HEK293 (cell line): ENCODE measurements around the gene TSC22D3.

Experiments
- ELK4 ChIP-seq: IDR thresholded peaks from 2 replicates; pipeline ENCODE4 v1.6.1; 2011; ENCODE audit warnings: mild to moderate bottlenecking, low read depth, low read length, borderline replicate concordance
- GLIS1 ChIP-seq: fragments of 450-650 bp; formaldehyde crosslinking; IDR thresholded peaks from 2 replicates; pipeline ENCODE4 v1.5.1; 2016; ENCODE audit warnings: missing biosample characterization, missing genetic modification characterization
- HOXC10 ChIP-seq: sonication (generic); formaldehyde crosslinking; IDR thresholded peaks from 2 replicates; pipeline ENCODE4 v1.8.1; 2023; ENCODE audit warnings: mild to moderate bottlenecking, missing genetic modification reagents
- OSR2 ChIP-seq: fragments of 450-650 bp; formaldehyde crosslinking; IDR thresholded peaks from 2 replicates; pipeline ENCODE4 v1.5.1; 2016; ENCODE audit warnings: missing biosample characterization, missing genetic modification characterization
- SP7 ChIP-seq: fragments of 450-650 bp; formaldehyde crosslinking; IDR thresholded peaks from 2 replicates; pipeline ENCODE4 v1.5.1; 2016; ENCODE audit warnings: missing biosample characterization, missing genetic modification characterization
- ZBTB1 ChIP-seq: fragments of 450-650 bp; formaldehyde crosslinking; IDR thresholded peaks from 2 replicates; pipeline ENCODE4 v1.5.1; 2016; ENCODE audit warnings: missing biosample characterization, missing genetic modification characterization
- ZFP3 ChIP-seq: fragments of 450-650 bp; formaldehyde crosslinking; IDR thresholded peaks from 2 replicates; pipeline ENCODE4 v1.5.1; 2016; ENCODE audit warnings: low read depth, missing biosample characterization, missing genetic modification characterization
- ZNF132 ChIP-seq: fragments of 450-650 bp; formaldehyde crosslinking; IDR thresholded peaks from 2 replicates; pipeline ENCODE4 v1.5.1; 2017; ENCODE audit warnings: missing biosample characterization, missing genetic modification characterization, borderline replicate concordance
- ZNF184 ChIP-seq: fragments of 450-650 bp; IDR thresholded peaks from 2 replicates; pipeline ENCODE4 v1.5.1; 2018; ENCODE audit warnings: missing biosample characterization, mild to moderate bottlenecking, missing genetic modification characterization
- ZNF19 ChIP-seq: fragments of 450-650 bp; formaldehyde crosslinking; IDR thresholded peaks from 2 replicates; pipeline ENCODE4; 2016; ENCODE audit warnings: missing biosample characterization, missing genetic modification characterization, low read depth
- ZNF202 ChIP-seq: fragments of 450-650 bp; formaldehyde crosslinking; IDR thresholded peaks from 2 replicates; pipeline ENCODE4 v1.5.1; 2016; ENCODE audit warnings: missing biosample characterization, missing genetic modification characterization, borderline replicate concordance
- ZNF26 ChIP-seq: fragments of 450-650 bp; formaldehyde crosslinking; IDR thresholded peaks from 2 replicates; pipeline ENCODE4 v1.5.1; 2016; ENCODE audit warnings: missing biosample characterization, missing genetic modification characterization
- ZNF350 ChIP-seq: fragments of 450-650 bp; formaldehyde crosslinking; IDR thresholded peaks from 2 replicates; pipeline ENCODE4 v1.5.0; 2017; ENCODE audit warnings: missing biosample characterization, mild to moderate bottlenecking, missing genetic modification characterization
- ZNF354C ChIP-seq: fragments of 450-650 bp; formaldehyde crosslinking; IDR thresholded peaks from 2 replicates; pipeline ENCODE4 v1.5.1; 2016; ENCODE audit warnings: missing biosample characterization, missing genetic modification characterization, low read depth, borderline replicate concordance
- ZNF391 ChIP-seq: fragments of 450-650 bp; formaldehyde crosslinking; IDR thresholded peaks from 2 replicates; pipeline ENCODE4 v1.5.1; 2016; ENCODE audit warnings: low read depth, missing biosample characterization, missing genetic modification characterization, borderline replicate concordance
- ZNF394 ChIP-seq: fragments of 450-650 bp; formaldehyde crosslinking; IDR thresholded peaks from 2 replicates; pipeline ENCODE4 v1.5.1; 2016; ENCODE audit warnings: missing biosample characterization, missing genetic modification characterization, mild to moderate bottlenecking, moderate library complexity, borderline replicate concordance
- ZNF398 ChIP-seq: fragments of 450-650 bp; formaldehyde crosslinking; IDR thresholded peaks from 2 replicates; pipeline ENCODE4 v1.5.1; 2017; ENCODE audit warnings: missing biosample characterization, missing genetic modification characterization
- ZNF433 ChIP-seq: fragments of 450-650 bp; formaldehyde crosslinking; IDR thresholded peaks from 2 replicates; pipeline ENCODE4 v1.5.1; 2016; ENCODE audit warnings: missing biosample characterization, missing genetic modification characterization, low read depth
- ZNF473 ChIP-seq: fragments of 450-650 bp; formaldehyde crosslinking; IDR thresholded peaks from 2 replicates; pipeline ENCODE4 v1.5.1; 2017; ENCODE audit warnings: missing biosample characterization, missing genetic modification characterization
- ZNF548 ChIP-seq: fragments of 450-650 bp; formaldehyde crosslinking; IDR thresholded peaks from 2 replicates; pipeline ENCODE4 v1.5.1; 2016; ENCODE audit warnings: missing biosample characterization, missing genetic modification characterization
- ZNF555 ChIP-seq: fragments of 450-650 bp; formaldehyde crosslinking; conservative IDR thresholded peaks from 2 replicates; pipeline ENCODE4 v1.5.1; 2017; ENCODE audit warnings: missing biosample characterization, mild to moderate bottlenecking, missing genetic modification characterization, inconsistent platforms
- ZNF571 ChIP-seq: fragments of 450-650 bp; formaldehyde crosslinking; IDR thresholded peaks from 2 replicates; pipeline ENCODE4 v1.5.0; 2017; ENCODE audit warnings: missing biosample characterization, missing genetic modification characterization
- ZNF623 ChIP-seq: fragments of 450-650 bp; formaldehyde crosslinking; IDR thresholded peaks from 2 replicates; pipeline ENCODE4 v1.5.1; 2016; ENCODE audit warnings: missing biosample characterization, missing genetic modification characterization
- ZNF664 ChIP-seq: fragments of 450-650 bp; formaldehyde crosslinking; IDR thresholded peaks from 2 replicates; pipeline ENCODE4 v1.5.1; 2016; ENCODE audit warnings: missing biosample characterization, missing genetic modification characterization
- ZNF670 ChIP-seq: fragments of 450-650 bp; formaldehyde crosslinking; IDR thresholded peaks from 2 replicates; pipeline ENCODE4 v1.5.1; 2016; ENCODE audit warnings: missing biosample characterization, missing genetic modification characterization, low read depth
- ZNF704 ChIP-seq: fragments of 450-650 bp; formaldehyde crosslinking; IDR thresholded peaks from 2 replicates; pipeline ENCODE4 v1.5.1; 2016; ENCODE audit warnings: missing biosample characterization, missing genetic modification characterization
- ZNF768 ChIP-seq: fragments of 450-650 bp; formaldehyde crosslinking; IDR thresholded peaks from 2 replicates; pipeline ENCODE4 v1.5.1; 2018; ENCODE audit warnings: missing biosample characterization, mild to moderate bottlenecking, missing genetic modification characterization
- ZNF776 ChIP-seq: fragments of 450-650 bp; formaldehyde crosslinking; IDR thresholded peaks from 2 replicates; pipeline ENCODE4 v1.5.0; 2017; ENCODE audit warnings: missing biosample characterization, missing genetic modification characterization, borderline replicate concordance
- ZSCAN16 ChIP-seq: fragments of 450-650 bp; formaldehyde crosslinking; IDR thresholded peaks from 2 replicates; pipeline ENCODE4 v1.5.1; 2016; ENCODE audit warnings: missing biosample characterization, missing genetic modification characterization
- TF ChIP-seq, protein P1 (sequence below): fragments of 450-650 bp; IDR thresholded peaks from 2 replicates; pipeline ENCODE4 v1.5.1; 2018; ENCODE audit warnings: missing biosample characterization, missing genetic modification characterization
- TF ChIP-seq, protein P2 (sequence below): fragments of 450-650 bp; formaldehyde crosslinking; IDR thresholded peaks from 2 replicates; pipeline ENCODE4 v1.5.1; 2016; ENCODE audit warnings: missing biosample characterization, missing genetic modification characterization

The TSC22D3 gene

GRCh38 chrX:107712231-107713202, 63.1 kb downstream of the TSC22D3 start (continued):
- TF ChIP-seq ZNF202: no peak
- no peak for TF ChIP-seq ZSCAN16 (tag by site-specific recombination)
- no peak for TF ChIP-seq HOXC10
- no peak for TF ChIP-seq ZNF670 (tag by site-specific recombination)
- TF ChIP-seq, protein P1, sequence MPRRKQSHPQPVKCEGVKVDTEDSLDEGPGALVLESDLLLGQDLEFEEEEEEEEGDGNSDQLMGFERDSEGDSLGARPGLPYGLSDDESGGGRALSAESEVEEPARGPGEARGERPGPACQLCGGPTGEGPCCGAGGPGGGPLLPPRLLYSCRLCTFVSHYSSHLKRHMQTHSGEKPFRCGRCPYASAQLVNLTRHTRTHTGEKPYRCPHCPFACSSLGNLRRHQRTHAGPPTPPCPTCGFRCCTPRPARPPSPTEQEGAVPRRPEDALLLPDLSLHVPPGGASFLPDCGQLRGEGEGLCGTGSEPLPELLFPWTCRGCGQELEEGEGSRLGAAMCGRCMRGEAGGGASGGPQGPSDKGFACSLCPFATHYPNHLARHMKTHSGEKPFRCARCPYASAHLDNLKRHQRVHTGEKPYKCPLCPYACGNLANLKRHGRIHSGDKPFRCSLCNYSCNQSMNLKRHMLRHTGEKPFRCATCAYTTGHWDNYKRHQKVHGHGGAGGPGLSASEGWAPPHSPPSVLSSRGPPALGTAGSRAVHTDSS: no peak
- no peak for TF ChIP-seq ZNF555 (tag by site-specific recombination)
- TF ChIP-seq ZNF19: no peak
- TF ChIP-seq OSR2 (tag by site-specific recombination): 0 out of 2 replicates have a peak, but pooled peaks have one; percentile 2
- no peak for TF ChIP-seq ZBTB1 (tag by site-specific recombination)
- no peak for TF ChIP-seq ZNF548 (tag by site-specific recombination)
- TF ChIP-seq ZNF132: no peak
- TF ChIP-seq ZNF664 (tag by site-specific recombination): no peak
- TF ChIP-seq GLIS1 (tag by site-specific recombination): no peak
- TF ChIP-seq ZNF571 (tag by site-specific recombination): no peak
- no peak for TF ChIP-seq ZNF704 (tag by site-specific recombination)
- TF ChIP-seq ZNF473 (tag by site-specific recombination): no peak
- TF ChIP-seq ZNF398 (tag by site-specific recombination): peak; percentile 69
- TF ChIP-seq SP7 (tag by site-specific recombination): 0 out of 2 replicates have a peak, but pooled peaks have one; percentile 20
- TF ChIP-seq ZNF391 (tag by site-specific recombination): no peak
- TF ChIP-seq ZNF350 (tag by site-specific recombination): no peak
- TF ChIP-seq ZFP3 (tag by site-specific recombination): no peak
- TF ChIP-seq ELK4: no peak
- TF ChIP-seq ZNF354C: no peak
- TF ChIP-seq ZNF433 (tag by site-specific recombination): no peak
- TF ChIP-seq ZNF26 (tag by site-specific recombination): no peak
- no peak for TF ChIP-seq ZNF394 (tag by site-specific recombination)
- TF ChIP-seq, protein P2, sequence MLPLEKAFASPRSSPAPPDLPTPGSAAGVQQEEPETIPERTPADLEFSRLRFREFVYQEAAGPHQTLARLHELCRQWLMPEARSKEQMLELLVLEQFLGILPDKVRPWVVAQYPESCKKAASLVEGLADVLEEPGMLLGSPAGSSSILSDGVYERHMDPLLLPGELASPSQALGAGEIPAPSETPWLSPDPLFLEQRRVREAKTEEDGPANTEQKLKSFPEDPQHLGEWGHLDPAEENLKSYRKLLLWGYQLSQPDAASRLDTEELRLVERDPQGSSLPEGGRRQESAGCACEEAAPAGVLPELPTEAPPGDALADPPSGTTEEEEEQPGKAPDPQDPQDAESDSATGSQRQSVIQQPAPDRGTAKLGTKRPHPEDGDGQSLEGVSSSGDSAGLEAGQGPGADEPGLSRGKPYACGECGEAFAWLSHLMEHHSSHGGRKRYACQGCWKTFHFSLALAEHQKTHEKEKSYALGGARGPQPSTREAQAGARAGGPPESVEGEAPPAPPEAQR (tag by site-specific recombination): no peak
- no peak for TF ChIP-seq ZNF184
- TF ChIP-seq ZNF623: no peak
- TF ChIP-seq ZNF776 (tag by site-specific recombination): no peak
- TF ChIP-seq ZNF768: no peak
